SKM-1 treated with dmso at 0.1 percent for 144 hours (cell line): ENCODE results near the gene WDR53.
"Not testable (repeated sequence)": the region's sequence is repeated elsewhere in the genome, so short reads cannot be mapped to it uniquely, and the experiment has no call there.

ENCODE experiments used
- DNase-seq: peaks from one replicate; lab custom pipeline; 2025; ENCODE audit not compliant: unreplicated experiment; lab: John Stamatoyannopoulos, UW

WDR53 gene

GRCh38 chr3:196568246-196569002, at the start of gene WDR53, which contains the start of gene FBXO45:
Gene WDR53 (minus strand): TSS chr3:196568554. CDS start chr3:196561475, 7,079 bp downstream.
Gene FBXO45 (plus strand): TSS chr3:196568660. CDS start chr3:196568985, 325 bp downstream.
- DNase-seq, result peak; percentile 90

GRCh38 chr3:196617256-196617655, 48.9 kb upstream of the WDR53 start:
- peak; percentile 39 for DNase-seq

- DNase-seq, result not testable (repeated sequence)
Observed at GRCh38 chr3:196615234-196615633, 46.9 kb upstream of the WDR53 start.

- peak; percentile 14 for DNase-seq
Observed at GRCh38 chr3:196611761-196612483, 43.6 kb upstream of the WDR53 start.

GRCh38 chr3:196609805-196610515, 41.6 kb upstream of the WDR53 start:
- peak; percentile 40 for DNase-seq

- DNase-seq, result peak; percentile 95
Observed at GRCh38 chr3:196609343-196609775, 41.0 kb upstream of the WDR53 start.

GRCh38 chr3:196608693-196609092, 40.3 kb upstream of the WDR53 start:
- DNase-seq, result no peak

GRCh38 chr3:196604548-196604947, 36.2 kb upstream of the WDR53 start:
- DNase-seq, result no peak

GRCh38 chr3:196603683-196604082, 35.3 kb upstream of the WDR53 start:
- DNase-seq, result no peak

- DNase-seq, result no peak
Observed at GRCh38 chr3:196602673-196603072, 34.3 kb upstream of the WDR53 start.

- no peak for DNase-seq
Observed at GRCh38 chr3:196600359-196600758, 32.0 kb upstream of the WDR53 start.

GRCh38 chr3:196599734-196600128, 31.4 kb upstream of the WDR53 start:
- no peak for DNase-seq

GRCh38 chr3:196597971-196598733, 29.8 kb upstream of the WDR53 start:
- DNase-seq, result not testable (repeated sequence)

- DNase-seq, result no peak
Observed at GRCh38 chr3:196596355-196596754, 28.0 kb upstream of the WDR53 start.

- DNase-seq, result no peak
Observed at GRCh38 chr3:196590279-196590678, 21.9 kb upstream of the WDR53 start.

GRCh38 chr3:196585044-196585757, 16.8 kb upstream of the WDR53 start:
- DNase-seq, result no peak

GRCh38 chr3:196572389-196572788, 4.0 kb upstream of the WDR53 start:
- no peak for DNase-seq

GRCh38 chr3:196570332-196570731, 2.0 kb upstream of the WDR53 start:
- not testable (repeated sequence) for DNase-seq

GRCh38 chr3:196569003-196569516, 706 bp upstream of the WDR53 start:
- peak; percentile 22 for DNase-seq

- DNase-seq, result no peak
Observed at GRCh38 chr3:196563721-196564225, 4.6 kb downstream of the WDR53 start.
